GM23248 (cell line): ENCODE data around the gene SINHCAF. TPM values are rescaled to one million over a fixed set of nuclear protein-coding genes. Genes with fewer than 3 reads are reported as not detected.

ENCODE experiments used
- DNase-seq: peaks from one replicate; pipeline ENCODE4 v3.0.0-alpha.2; 2015
- H2AFZ ChIP-seq: fragments of 200-600 bp; sonication (generic); 2 replicates; pipeline ENCODE4 v1.6.1; 2016; ENCODE audit warnings: antibody characterized with exemption
- H3F3A ChIP-seq: fragments of 200-600 bp; sonication (generic); 2 replicates; pipeline ENCODE4 v1.6.1; 2016; ENCODE audit warnings: mild to moderate bottlenecking, antibody characterized with exemption, mixed run types; ENCODE audit not compliant: insufficient read depth
- H3K27ac ChIP-seq: fragments of 200-600 bp; sonication (generic); 2 replicates; pipeline ENCODE4 v1.5.1; 2016; ENCODE audit warnings: mild to moderate bottlenecking
- H3K27me3 ChIP-seq: fragments of 200-600 bp; sonication (generic); replicated peaks from 2 replicates; pipeline ENCODE4 v1.6.1; 2016; ENCODE audit warnings: mild to moderate bottlenecking; ENCODE audit not compliant: insufficient read depth
- H3K36me3 ChIP-seq: fragments of 200-600 bp; sonication (generic); 2 replicates; pipeline ENCODE4 v1.6.1; 2016; ENCODE audit warnings: low read depth, mild to moderate bottlenecking
- H3K4me1 ChIP-seq: fragments of 200-600 bp; sonication (generic); 2 replicates; pipeline ENCODE4 v1.6.1; 2016; ENCODE audit warnings: mild to moderate bottlenecking; ENCODE audit not compliant: insufficient read depth
- H3K4me2 ChIP-seq: fragments of 200-600 bp; sonication (generic); one replicate; pipeline ENCODE4 v1.6.1; 2016; ENCODE audit warnings: mild to moderate bottlenecking; ENCODE audit not compliant: unreplicated experiment
- H3K4me3 ChIP-seq: fragments of 200-600 bp; sonication (generic); 2 replicates; pipeline ENCODE4 v1.5.1; 2016; ENCODE audit warnings: mild to moderate bottlenecking
- H3K79me2 ChIP-seq: fragments of 200-600 bp; sonication (generic); 2 replicates; pipeline ENCODE4 v1.6.1; 2016; ENCODE audit warnings: mild to moderate bottlenecking; ENCODE audit not compliant: insufficient read depth
- H3K9ac ChIP-seq: fragments of 200-600 bp; sonication (generic); 2 replicates; pipeline ENCODE4 v1.6.1; 2016; ENCODE audit warnings: mild to moderate bottlenecking
- H3K9me2 ChIP-seq: fragments of 200-600 bp; sonication (generic); 2 replicates; pipeline ENCODE4 v1.6.1; 2016; ENCODE audit warnings: mixed run types, mild to moderate bottlenecking, moderate library complexity; ENCODE audit not compliant: insufficient read depth
- H3K9me3 ChIP-seq: fragments of 200-600 bp; sonication (generic); one replicate; pipeline ENCODE4 v1.6.1; 2017; ENCODE audit warnings: low read depth
- H4K20me1 ChIP-seq: fragments of 200-600 bp; sonication (generic); 2 replicates; pipeline ENCODE4 v1.6.0; 2016; ENCODE audit not compliant: insufficient read depth
- EZH2 ChIP-seq: fragments of 200-600 bp; sonication (generic); IDR thresholded peaks from 2 replicates; pipeline ENCODE4 v1.6.1; 2018; ENCODE audit warnings: antibody characterized with exemption, mild to moderate bottlenecking; ENCODE audit not compliant: insufficient read depth, poor library complexity, severe bottlenecking
- EZH2phosphoT487 ChIP-seq: fragments of 200-600 bp; sonication (generic); IDR thresholded peaks from 2 replicates; pipeline ENCODE4 v1.6.1; 2018; ENCODE audit warnings: antibody characterized with exemption, moderate library complexity, mild to moderate bottlenecking, low read depth; ENCODE audit not compliant: insufficient read depth
- WGBS, 2 experiments: methylation state at CpG; one replicate each; pipeline ENCODE4 v1.1.6; 2015 to 2017; ENCODE audit warnings: low lambda C conversion rate in 2 of 2, low coverage in 1 of 2; ENCODE audit errors: missing lambda C conversion rate in 2 of 2; 5-methylcytosine and 5-hydroxymethylcytosine counted together
- in situ Hi-C: fragments of 300-500 bp; cut with MboI; formaldehyde crosslinking; loops from 2 replicates; pipeline ENCODE4 v1.15.0; 2020
- polyA plus RNA-seq: library from polyadenylated mRNA; unstranded; fragments of >200 nt; fragmentation: Nextera tagmentation; extraction: Ambion mirVana; gene quantifications from 2 replicates; pipeline ENCODE4 v1.2.1, GENCODE V29; 2016
- total RNA-seq: library from RNA; depleted of rRNA; stranded (reverse); fragments of >200 nt; shearing (Covaris generic); gene quantifications from 2 replicates; pipeline ENCODE4 v1.2.3, GENCODE V29; 2014

Gene SINHCAF
- total and polyA plus RNA-seq, 2 experiments from 2014 or later = 10.4 to 14.7 TPM

DNA sequence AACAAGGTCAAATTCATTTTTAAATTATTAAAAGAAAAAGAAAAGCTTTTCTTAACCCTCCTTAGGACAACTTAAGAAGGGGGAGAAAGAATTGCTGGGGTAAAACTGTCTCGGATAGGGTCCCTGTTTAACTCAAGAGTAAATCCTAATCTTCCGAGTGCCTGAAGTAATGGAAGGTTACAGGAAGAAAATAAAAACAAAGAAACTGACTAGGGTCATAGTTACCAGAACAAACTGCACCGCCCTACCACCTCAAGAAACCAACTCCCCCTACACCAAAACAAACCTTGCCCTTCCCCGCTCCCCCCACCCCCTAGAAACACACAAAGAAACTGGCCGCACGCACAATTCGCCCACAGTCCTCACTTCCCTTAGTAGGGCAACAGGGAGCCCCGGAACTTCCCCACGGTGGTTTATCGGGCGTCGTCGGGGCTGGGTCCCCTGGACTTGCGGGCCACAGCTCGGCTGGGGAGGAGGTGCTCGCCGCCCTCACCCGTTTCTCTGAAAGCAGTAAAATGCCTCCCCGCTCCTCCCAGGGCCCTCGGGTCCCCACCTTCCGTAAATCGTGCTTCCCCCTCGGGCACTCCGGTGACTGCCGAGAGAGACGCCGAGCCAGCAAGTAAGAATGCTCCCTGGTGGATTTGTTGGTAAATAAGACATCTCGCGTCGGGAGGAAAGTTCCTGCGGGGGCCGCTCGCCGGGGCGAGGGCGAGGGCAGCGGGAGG lies 2.4 kb downstream of the SINHCAF start:
- Histone ChIP-seq H3K9ac (peak overlapping the region; percentile 85), H4K20me1 (no peaks in the 10 kb centered on the region), H3K4me3 (peak overlapping the region; percentile 98), H3K9me3 (no peaks in the 10 kb centered on the region), H3K27me3 (no peaks in the 10 kb centered on the region), H3K9me2 (no peaks in the 10 kb centered on the region), H3K36me3 (no peaks in the 10 kb centered on the region), H3K4me1 (no peaks in the 10 kb centered on the region), H3K79me2 (peaks cover 54% of the 10 kb centered on the region), H2AFZ (peak overlapping the region; percentile 98), H3F3A (peaks cover 15% of the 10 kb centered on the region; the same call in 1 of the 2 replicates), H3K4me2 (peak overlapping the region; percentile 97), H3K27ac (no peak overlapping the region)
- peak; percentile 3 for DNase-seq
- TF ChIP-seq EZH2 (no peak), EZH2phosphoT487 (no peak)
- WGBS, 2 experiments = 14 to 18% methylated on average over 36 to 37 of the region's 37 CpGs
- in situ Hi-C loops = no loop called here

DNA sequence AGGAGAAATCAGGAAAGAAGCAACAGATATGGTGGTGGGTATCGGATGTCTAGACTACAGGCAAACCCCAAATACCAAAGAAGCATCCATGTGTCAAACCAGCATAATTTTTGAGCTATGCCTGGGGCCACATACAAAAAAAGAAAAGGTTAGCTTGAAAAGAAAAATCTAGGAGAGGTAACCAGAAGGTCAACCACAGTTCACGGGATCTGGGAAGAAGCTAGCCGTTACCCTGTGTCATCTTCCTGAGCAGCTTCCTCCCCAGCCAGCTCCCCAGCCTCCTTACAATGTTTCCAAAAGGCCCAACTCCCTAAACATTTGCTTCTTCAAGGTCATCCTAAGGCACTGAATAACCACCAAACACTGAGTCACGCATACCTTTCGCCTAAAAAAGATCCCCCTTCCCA lies 3.1 kb downstream of the SINHCAF start:
- H3K9me2 ChIP-seq = no peaks in the 10 kb centered on the region
- H3K27me3 ChIP-seq = no peaks in the 10 kb centered on the region
- H3K36me3 ChIP-seq = no peaks in the 10 kb centered on the region
- H3K9me3 ChIP-seq = no peaks in the 10 kb centered on the region
- no peaks in the 10 kb centered on the region for H4K20me1 ChIP-seq
- peaks cover 61% of the 10 kb centered on the region for H3K79me2 ChIP-seq
- in situ Hi-C loops = no loop called here
- DNase-seq = peak; percentile 21
- WGBS, 2 experiments = 84 to 88% methylated on average over 5 of the region's 5 CpGs
- no peak overlapping the region for H3K9ac ChIP-seq
- H3K4me1 ChIP-seq = no peaks in the 10 kb centered on the region
- TF ChIP-seq EZH2phosphoT487 (no peak), EZH2 (no peak)
- no peak overlapping the region for H3K27ac ChIP-seq
- peak overlapping the region; percentile 97 for H3K4me2 ChIP-seq
- H3K4me3 ChIP-seq = no peak overlapping the region; the same call in 1 of the 2 replicates
- peaks cover 15% of the 10 kb centered on the region; the same call in 1 of the 2 replicates for H3F3A ChIP-seq
- H2AFZ ChIP-seq = peak overlapping the region; percentile 98; the same call in 1 of the 2 replicates

DNA sequence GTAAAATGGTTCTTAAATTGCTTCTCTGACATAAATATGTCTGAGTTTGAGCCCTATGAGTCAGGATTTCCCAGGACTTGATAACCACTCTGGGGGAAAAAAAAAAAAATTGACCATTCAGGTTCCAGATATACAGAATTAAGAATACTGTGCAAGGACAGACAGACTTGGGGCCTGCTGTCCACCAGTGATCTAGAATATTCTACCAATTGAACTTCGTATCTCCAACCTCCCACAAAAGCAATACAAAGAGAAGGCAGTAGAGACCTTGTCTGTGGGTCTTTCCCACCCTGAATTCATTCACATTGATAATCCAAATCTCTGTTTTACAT lies 4.1 kb downstream of the SINHCAF start:
- no peak for TF ChIP-seq EZH2
- TF ChIP-seq EZH2phosphoT487 = no peak
- H3K4me3 ChIP-seq = no peak overlapping the region
- peaks cover 71% of the 10 kb centered on the region for H3K79me2 ChIP-seq
- H3K4me1 ChIP-seq = no peaks in the 10 kb centered on the region
- no peaks in the 10 kb centered on the region for H3K36me3 ChIP-seq
- 95 to 100% methylated on average over 1 of the region's 1 CpG for WGBS, 2 experiments
- peaks cover 10% of the 10 kb centered on the region; the same call in 1 of the 2 replicates for H3F3A ChIP-seq
- no peak overlapping the region for H2AFZ ChIP-seq
- no peaks in the 10 kb centered on the region for H3K9me3 ChIP-seq
- no peak overlapping the region for H3K4me2 ChIP-seq
- no peaks in the 10 kb centered on the region for H3K9me2 ChIP-seq
- no peak overlapping the region for H3K27ac ChIP-seq
- no peaks in the 10 kb centered on the region for H4K20me1 ChIP-seq
- H3K27me3 ChIP-seq = no peaks in the 10 kb centered on the region
- no peak overlapping the region for H3K9ac ChIP-seq
- in situ Hi-C loops = no loop called here
- peak; percentile 27 for DNase-seq

DNA sequence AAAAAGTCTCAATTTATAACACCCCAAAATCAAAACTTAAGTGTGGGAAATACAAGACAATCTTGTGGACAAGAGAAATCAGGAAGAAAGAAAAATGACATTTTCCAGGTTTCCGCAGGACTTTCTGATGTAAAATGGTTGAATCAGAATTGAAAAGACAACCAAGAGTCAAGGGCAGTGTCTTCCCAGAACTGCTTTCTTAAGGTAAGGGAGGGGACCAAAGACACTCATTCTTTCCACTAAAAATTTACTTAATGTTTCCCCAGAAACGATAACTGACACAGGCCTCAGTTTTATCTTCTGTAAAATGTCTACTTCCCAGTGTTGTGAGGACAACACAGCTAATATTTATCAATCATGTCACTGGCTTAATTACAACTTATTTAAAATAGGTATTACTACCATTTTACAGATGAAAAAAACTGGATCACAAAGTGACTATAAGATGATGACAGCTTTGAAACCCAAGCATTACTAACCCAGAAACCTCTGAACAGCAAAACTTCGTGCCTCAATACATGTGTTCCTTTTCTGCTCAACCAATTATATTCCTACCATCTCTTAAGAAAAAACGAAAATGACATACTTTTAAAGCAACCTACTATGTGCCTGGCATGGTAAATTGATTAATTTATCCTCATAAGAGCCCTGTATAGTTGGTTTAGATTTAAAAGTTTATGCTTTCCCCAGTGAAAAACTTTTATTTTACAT lies 4.6 kb downstream of the SINHCAF start:
- no peaks in the 10 kb centered on the region for H4K20me1 ChIP-seq
- WGBS, 2 experiments = 87 to 94% methylated on average over 4 of the region's 4 CpGs
- TF ChIP-seq EZH2phosphoT487 (no peak), EZH2 (no peak)
- no peak overlapping the region for H3K4me3 ChIP-seq
- no peak for DNase-seq
- no peak overlapping the region for H3K9ac ChIP-seq
- no peak overlapping the region for H3K4me2 ChIP-seq
- H3K4me1 ChIP-seq = no peaks in the 10 kb centered on the region
- peaks cover 76% of the 10 kb centered on the region for H3K79me2 ChIP-seq
- H2AFZ ChIP-seq = no peak overlapping the region
- peaks cover 5% of the 10 kb centered on the region; the same call in 1 of the 2 replicates for H3F3A ChIP-seq
- in situ Hi-C loops = no loop called here
- no peak overlapping the region for H3K27ac ChIP-seq
- no peaks in the 10 kb centered on the region for H3K27me3 ChIP-seq
- no peaks in the 10 kb centered on the region for H3K9me2 ChIP-seq
- no peaks in the 10 kb centered on the region for H3K36me3 ChIP-seq
- H3K9me3 ChIP-seq = no peaks in the 10 kb centered on the region
